GM23248 (cell line): Measurements from ENCODE around the gene PDE12. TPM values are rescaled to one million over a fixed set of nuclear protein-coding genes. Genes with fewer than 3 reads are reported as not detected.

Source experiments
- DNase-seq: peaks from one replicate; pipeline ENCODE4 v3.0.0-alpha.2; 2015
- H2AFZ ChIP-seq: fragments of 200-600 bp; sonication (generic); 2 replicates; pipeline ENCODE4 v1.6.1; 2016; ENCODE audit warnings: antibody characterized with exemption
- H3F3A ChIP-seq: fragments of 200-600 bp; sonication (generic); 2 replicates; pipeline ENCODE4 v1.6.1; 2016; ENCODE audit warnings: mild to moderate bottlenecking, antibody characterized with exemption, mixed run types; ENCODE audit not compliant: insufficient read depth
- H3K27ac ChIP-seq: fragments of 200-600 bp; sonication (generic); 2 replicates; pipeline ENCODE4 v1.5.1; 2016; ENCODE audit warnings: mild to moderate bottlenecking
- H3K27me3 ChIP-seq: fragments of 200-600 bp; sonication (generic); replicated peaks from 2 replicates; pipeline ENCODE4 v1.6.1; 2016; ENCODE audit warnings: mild to moderate bottlenecking; ENCODE audit not compliant: insufficient read depth
- H3K36me3 ChIP-seq: fragments of 200-600 bp; sonication (generic); 2 replicates; pipeline ENCODE4 v1.6.1; 2016; ENCODE audit warnings: low read depth, mild to moderate bottlenecking
- H3K4me1 ChIP-seq: fragments of 200-600 bp; sonication (generic); 2 replicates; pipeline ENCODE4 v1.6.1; 2016; ENCODE audit warnings: mild to moderate bottlenecking; ENCODE audit not compliant: insufficient read depth
- H3K4me2 ChIP-seq: fragments of 200-600 bp; sonication (generic); one replicate; pipeline ENCODE4 v1.6.1; 2016; ENCODE audit warnings: mild to moderate bottlenecking; ENCODE audit not compliant: unreplicated experiment
- H3K4me3 ChIP-seq: fragments of 200-600 bp; sonication (generic); 2 replicates; pipeline ENCODE4 v1.5.1; 2016; ENCODE audit warnings: mild to moderate bottlenecking
- H3K79me2 ChIP-seq: fragments of 200-600 bp; sonication (generic); 2 replicates; pipeline ENCODE4 v1.6.1; 2016; ENCODE audit warnings: mild to moderate bottlenecking; ENCODE audit not compliant: insufficient read depth
- H3K9ac ChIP-seq: fragments of 200-600 bp; sonication (generic); 2 replicates; pipeline ENCODE4 v1.6.1; 2016; ENCODE audit warnings: mild to moderate bottlenecking
- H3K9me2 ChIP-seq: fragments of 200-600 bp; sonication (generic); 2 replicates; pipeline ENCODE4 v1.6.1; 2016; ENCODE audit warnings: mixed run types, mild to moderate bottlenecking, moderate library complexity; ENCODE audit not compliant: insufficient read depth
- H3K9me3 ChIP-seq: fragments of 200-600 bp; sonication (generic); one replicate; pipeline ENCODE4 v1.6.1; 2017; ENCODE audit warnings: low read depth
- H4K20me1 ChIP-seq: fragments of 200-600 bp; sonication (generic); 2 replicates; pipeline ENCODE4 v1.6.0; 2016; ENCODE audit not compliant: insufficient read depth
- EZH2 ChIP-seq: fragments of 200-600 bp; sonication (generic); IDR thresholded peaks from 2 replicates; pipeline ENCODE4 v1.6.1; 2018; ENCODE audit warnings: antibody characterized with exemption, mild to moderate bottlenecking; ENCODE audit not compliant: insufficient read depth, poor library complexity, severe bottlenecking
- EZH2phosphoT487 ChIP-seq: fragments of 200-600 bp; sonication (generic); IDR thresholded peaks from 2 replicates; pipeline ENCODE4 v1.6.1; 2018; ENCODE audit warnings: antibody characterized with exemption, moderate library complexity, mild to moderate bottlenecking, low read depth; ENCODE audit not compliant: insufficient read depth
- WGBS, 2 experiments: methylation state at CpG; one replicate each; pipeline ENCODE4 v1.1.6; 2015 to 2017; ENCODE audit warnings: low lambda C conversion rate in 2 of 2, low coverage in 1 of 2; ENCODE audit errors: missing lambda C conversion rate in 2 of 2; 5-methylcytosine and 5-hydroxymethylcytosine counted together
- in situ Hi-C: fragments of 300-500 bp; cut with MboI; formaldehyde crosslinking; loops from 2 replicates; pipeline ENCODE4 v1.15.0; 2020
- polyA plus RNA-seq: library from polyadenylated mRNA; unstranded; fragments of >200 nt; fragmentation: Nextera tagmentation; extraction: Ambion mirVana; gene quantifications from 2 replicates; pipeline ENCODE4 v1.2.1, GENCODE V29; 2016
- total RNA-seq: library from RNA; depleted of rRNA; stranded (reverse); fragments of >200 nt; shearing (Covaris generic); gene quantifications from 2 replicates; pipeline ENCODE4 v1.2.3, GENCODE V29; 2014

PDE12 gene
- total and polyA plus RNA-seq, 2 experiments from 2014 or later: 14.6 to 21.4 TPM

GRCh38 chr3:57577801-57578200, 21.7 kb downstream of the PDE12 start:
- DNase-seq: no peak
- Histone ChIP-seq H3K9me3 (no peaks in the 10 kb centered on the region), H4K20me1 (peaks cover 17% of the 10 kb centered on the region; the same call in 1 of the 2 replicates), H3K4me2 (no peak overlapping the region), H3K4me3 (no peak overlapping the region), H2AFZ (no peak overlapping the region), H3F3A (peaks cover 74% of the 10 kb centered on the region), H3K79me2 (peaks cover 100% of the 10 kb centered on the region), H3K27ac (no peak overlapping the region), H3K4me1 (peaks cover 15% of the 10 kb centered on the region), H3K27me3 (no peaks in the 10 kb centered on the region), H3K36me3 (peaks cover 94% of the 10 kb centered on the region), H3K9ac (no peak overlapping the region), H3K9me2 (no peaks in the 10 kb centered on the region)
- in situ Hi-C loops: no loop called here
- 88 to 90% methylated on average over 9 of the region's 9 CpGs for WGBS, 2 experiments
- TF ChIP-seq EZH2phosphoT487: no peak
- TF ChIP-seq EZH2: no peak

DNA sequence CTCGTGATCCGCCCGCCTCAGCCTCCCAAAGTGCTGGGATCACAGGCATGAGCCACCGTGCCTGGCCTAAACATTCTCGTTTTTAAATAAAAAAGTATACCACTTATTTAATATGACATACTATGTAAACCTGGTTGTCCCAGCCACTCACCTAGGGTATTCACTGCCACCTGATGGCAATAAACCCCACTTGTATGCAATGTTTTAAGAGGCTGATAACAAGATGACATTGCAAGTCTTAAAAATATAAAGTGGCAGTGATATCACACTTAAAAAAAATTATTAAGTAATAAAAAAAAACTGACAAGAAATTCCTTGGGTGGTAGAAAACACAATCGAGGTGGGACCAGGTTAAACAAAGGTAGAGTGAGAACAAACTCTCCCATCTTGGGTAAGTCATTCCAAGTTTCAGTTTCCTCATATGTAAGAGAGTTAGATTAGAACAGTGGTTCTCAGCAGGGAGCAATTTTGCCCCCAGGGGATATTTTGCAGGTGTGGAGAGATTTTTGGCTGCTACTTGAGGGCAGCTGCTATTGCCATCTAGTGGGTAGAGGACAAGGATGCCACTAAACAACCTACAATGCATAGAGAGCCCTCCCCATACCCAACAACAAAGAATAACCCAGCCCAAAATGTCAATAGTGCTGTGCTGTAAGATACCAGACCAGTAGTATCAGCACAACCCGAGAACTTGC, 26.5 kb downstream of the PDE12 start:
- Histone ChIP-seq H4K20me1 (peaks cover 26% of the 10 kb centered on the region), H3K27ac (no peak overlapping the region), H3K36me3 (peaks cover 64% of the 10 kb centered on the region), H3K4me3 (no peak overlapping the region), H3K79me2 (peaks cover 100% of the 10 kb centered on the region), H2AFZ (no peak overlapping the region), H3K9ac (no peak overlapping the region), H3K9me2 (no peaks in the 10 kb centered on the region), H3K9me3 (no peaks in the 10 kb centered on the region), H3K27me3 (no peaks in the 10 kb centered on the region), H3F3A (peaks cover 58% of the 10 kb centered on the region), H3K4me1 (peaks cover 26% of the 10 kb centered on the region), H3K4me2 (no peak overlapping the region)
- DNase-seq: no peak
- TF ChIP-seq EZH2phosphoT487 (no peak), EZH2 (no peak)
- 84 to 85% methylated on average over 7 of the region's 7 CpGs for WGBS, 2 experiments
- in situ Hi-C loops: no loop called here

GRCh38 chr3:57583544-57583943, 27.5 kb downstream of the PDE12 start:
- 96 to 97% methylated on average over 2 of the region's 2 CpGs for WGBS, 2 experiments
- Histone ChIP-seq H3K9ac (no peak overlapping the region), H3K4me3 (no peak overlapping the region), H3K4me2 (no peak overlapping the region), H3K79me2 (peaks cover 100% of the 10 kb centered on the region), H2AFZ (no peak overlapping the region), H3K36me3 (peaks cover 56% of the 10 kb centered on the region), H4K20me1 (peaks cover 35% of the 10 kb centered on the region), H3K27ac (no peak overlapping the region; the same call in 1 of the 2 replicates), H3K27me3 (no peaks in the 10 kb centered on the region), H3K9me2 (no peaks in the 10 kb centered on the region), H3K4me1 (peaks cover 32% of the 10 kb centered on the region), H3K9me3 (no peaks in the 10 kb centered on the region), H3F3A (peaks cover 59% of the 10 kb centered on the region)
- no peak for DNase-seq
- in situ Hi-C loops: no loop called here
- TF ChIP-seq EZH2: no peak
- TF ChIP-seq EZH2phosphoT487: no peak

GRCh38 chr3:57586778-57587177, 30.7 kb downstream of the PDE12 start:
- Histone ChIP-seq H3K9me3 (no peaks in the 10 kb centered on the region), H3K27me3 (no peaks in the 10 kb centered on the region), H3K27ac (no peak overlapping the region), H3K4me3 (no peak overlapping the region), H3K9ac (no peak overlapping the region), H3F3A (peaks cover 55% of the 10 kb centered on the region), H3K4me1 (peaks cover 44% of the 10 kb centered on the region), H3K4me2 (no peak overlapping the region), H3K79me2 (peaks cover 100% of the 10 kb centered on the region), H4K20me1 (peaks cover 56% of the 10 kb centered on the region), H3K9me2 (no peaks in the 10 kb centered on the region), H2AFZ (no peak overlapping the region), H3K36me3 (peaks cover 27% of the 10 kb centered on the region)
- in situ Hi-C loops: no loop called here
- WGBS, 2 experiments: 79 to 83% methylated on average over 6 of the region's 6 CpGs
- TF ChIP-seq EZH2phosphoT487 (no peak), EZH2 (no peak)
- DNase-seq: no peak
